GM04504 (cell line): ENCODE data around the gene SLC25A13.

Experiments
- DNase-seq: peaks from one replicate; pipeline ENCODE4 v3.0.0-alpha.2; 2012; ENCODE audit warnings: low read depth

Gene SLC25A13

DNA sequence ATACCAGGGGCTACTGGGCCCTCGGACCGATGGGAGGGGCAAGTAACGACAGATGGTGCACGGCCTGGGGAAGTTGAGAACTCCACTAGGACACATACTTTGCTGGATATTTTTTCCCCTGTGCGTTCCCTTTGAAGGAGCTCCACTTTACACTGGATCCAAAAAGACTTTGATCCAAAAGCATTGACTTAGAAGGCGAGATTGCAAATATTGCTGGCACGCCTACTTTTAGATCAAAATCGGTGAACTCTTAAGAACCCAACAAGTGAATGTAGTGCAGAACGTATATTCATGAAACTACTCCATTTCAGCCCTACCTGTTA is 436 bp upstream of the SLC25A13 start:
- no peak for DNase-seq

DNA sequence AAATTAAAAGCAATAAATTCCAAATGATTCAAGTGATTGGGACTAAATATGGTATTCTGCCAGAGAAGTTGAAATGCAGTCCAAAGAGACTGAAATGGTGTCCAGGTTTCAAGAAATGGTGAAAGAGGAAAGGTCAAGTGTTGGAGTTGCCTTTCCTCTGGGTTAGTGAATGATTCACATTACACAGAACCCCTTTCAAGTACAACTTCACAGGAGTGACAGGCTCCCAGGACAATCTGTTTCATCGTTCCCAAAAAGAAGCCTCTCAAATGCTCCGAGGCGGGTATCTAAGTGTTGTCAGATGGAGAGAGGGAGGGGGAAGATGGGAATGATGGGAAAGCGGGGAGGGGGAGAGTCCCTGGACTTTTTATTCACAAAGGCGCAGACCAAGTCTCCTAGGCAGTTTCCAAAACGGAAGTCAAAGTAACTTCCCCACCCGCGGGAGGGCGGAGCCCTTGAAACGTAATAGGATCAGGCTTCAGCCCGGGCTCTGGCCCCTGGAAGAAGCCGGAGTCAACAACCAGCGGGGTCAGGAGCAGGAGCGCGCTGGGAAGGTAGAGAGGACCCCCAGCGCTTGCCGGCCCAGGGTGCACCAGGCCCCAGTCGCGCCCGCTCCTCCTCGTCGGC is 754 bp downstream of the SLC25A13 start:
- peak; percentile 38 for DNase-seq

DNA sequence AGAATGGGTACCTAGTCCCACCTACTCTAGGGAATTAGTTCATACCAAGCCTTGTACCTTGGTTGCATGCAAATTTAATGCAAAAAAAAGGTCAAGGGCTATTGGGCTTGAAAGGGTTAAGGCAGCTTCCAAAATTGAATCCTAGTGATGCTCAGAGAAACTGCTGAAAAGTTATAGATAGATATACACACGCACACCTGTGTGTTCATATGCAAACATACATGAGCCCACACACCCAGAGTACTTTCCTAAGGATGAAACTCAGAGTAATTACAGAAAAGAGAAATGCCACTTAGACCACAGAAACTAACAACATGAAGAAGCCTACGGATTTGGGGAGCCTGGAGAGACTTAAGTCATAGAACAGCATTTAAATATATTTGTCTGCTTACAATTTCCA is 1.5 kb downstream of the SLC25A13 start:
- DNase-seq, result no peak

DNA sequence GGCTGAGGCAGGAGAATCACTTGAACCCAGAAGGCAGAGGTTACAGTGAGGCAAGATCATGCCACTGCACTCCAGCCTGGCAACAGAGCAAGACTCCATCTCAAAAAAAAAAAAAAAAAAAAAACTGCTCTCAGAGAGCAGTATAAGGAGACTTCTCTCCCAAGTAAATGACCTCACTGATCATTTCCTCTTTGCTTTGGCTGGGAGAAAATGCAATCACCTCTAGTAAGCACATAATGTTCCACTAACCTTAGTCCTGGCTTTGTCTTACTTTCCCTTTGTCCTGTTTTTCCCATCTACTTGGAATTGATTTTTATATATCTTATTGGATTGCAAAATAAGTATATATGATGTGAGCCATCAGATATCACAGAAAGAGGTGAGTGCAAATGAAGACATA is 2.5 kb downstream of the SLC25A13 start:
- no peak for DNase-seq

DNA sequence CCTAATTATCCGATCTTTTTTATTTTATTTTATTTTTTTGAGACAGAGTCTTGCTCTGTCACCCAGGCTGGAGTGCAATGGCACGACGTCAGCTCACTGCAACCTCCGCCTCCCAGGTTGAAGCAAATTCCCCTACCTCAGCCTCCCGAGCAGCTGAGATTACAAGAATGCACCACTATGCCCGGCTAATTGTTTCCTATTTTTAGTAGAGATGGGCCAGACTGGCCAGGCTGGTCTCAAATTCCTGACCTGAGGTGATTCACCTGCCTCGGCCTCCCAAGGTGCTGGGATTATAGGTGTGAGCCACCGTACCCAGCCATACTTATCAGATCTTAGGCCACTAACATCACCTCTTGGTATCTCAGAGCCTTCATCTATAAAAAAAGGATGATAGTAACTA is 4.9 kb downstream of the SLC25A13 start:
- no peak for DNase-seq

DNA sequence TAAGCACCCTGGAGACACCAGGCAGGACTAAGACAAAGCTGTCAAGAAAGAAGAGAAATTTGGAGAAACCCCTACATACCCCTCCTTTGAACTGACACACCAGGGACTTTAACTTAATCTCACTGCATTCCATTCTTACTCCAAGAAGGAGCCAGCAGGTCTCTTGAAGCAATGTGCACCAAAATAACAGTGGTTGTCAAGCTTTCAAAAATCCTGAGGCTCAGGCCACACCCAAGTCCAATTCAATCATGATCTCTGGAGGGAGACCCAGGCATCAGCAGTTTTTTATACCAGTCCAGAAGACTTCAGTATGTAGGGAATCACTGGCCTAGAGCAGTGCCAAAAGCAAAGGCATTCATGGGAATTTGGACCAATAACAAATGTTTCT is 6.8 kb downstream of the SLC25A13 start:
- DNase-seq, result no peak

DNA sequence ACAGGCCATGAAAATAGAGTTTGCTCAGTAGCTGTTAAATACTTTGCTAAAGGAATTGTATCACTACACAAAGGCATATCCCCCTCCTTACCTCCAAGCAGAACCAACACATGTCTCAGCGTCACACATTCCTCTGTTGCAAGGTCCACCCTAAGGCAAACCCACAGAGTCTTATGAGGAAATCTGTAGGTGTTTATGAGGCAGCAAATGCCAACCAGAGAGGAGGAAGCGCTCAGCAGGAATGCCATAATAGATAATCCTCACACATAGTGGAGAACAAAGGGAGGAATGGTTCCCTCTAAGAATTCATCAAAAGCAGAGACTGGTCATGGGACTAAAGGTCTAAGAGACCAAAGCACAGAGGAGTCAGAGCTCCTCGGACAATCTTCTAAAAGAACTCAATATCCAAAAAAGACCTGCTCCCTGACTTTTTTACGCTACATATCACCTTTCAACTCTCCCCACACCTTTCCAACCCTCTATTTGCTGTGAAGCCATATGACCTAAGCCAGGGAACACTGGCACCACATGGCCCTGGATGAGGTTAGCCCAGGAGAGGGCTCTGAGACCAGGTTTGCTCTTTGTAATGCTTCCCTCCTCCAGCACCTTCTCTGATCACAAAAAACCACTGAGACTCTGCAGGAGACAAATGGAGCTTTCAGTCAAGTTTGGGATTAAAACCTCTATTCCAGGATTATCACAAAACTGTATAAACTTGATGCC is 7.3 kb downstream of the SLC25A13 start:
- no peak for DNase-seq

DNA sequence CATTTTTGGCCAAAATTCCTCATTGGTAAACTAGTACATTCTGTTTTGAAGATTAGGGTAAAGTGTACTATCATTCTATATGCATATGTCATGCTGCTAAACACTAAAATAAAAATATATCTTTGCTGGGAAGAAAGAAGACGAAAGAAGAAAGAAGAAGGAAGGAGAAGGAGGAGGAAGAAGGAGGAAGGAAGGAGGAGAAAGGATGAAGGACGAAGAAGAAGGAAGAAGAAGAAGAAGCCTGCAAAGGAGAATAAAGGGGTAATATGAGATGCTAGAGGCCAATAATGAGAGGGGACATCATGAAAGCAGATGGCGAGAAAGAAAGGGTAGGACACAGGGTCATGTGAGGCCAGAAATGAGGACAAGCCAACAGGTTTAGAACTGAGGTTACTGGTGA is 8.0 kb downstream of the SLC25A13 start:
- no peak for DNase-seq

DNA sequence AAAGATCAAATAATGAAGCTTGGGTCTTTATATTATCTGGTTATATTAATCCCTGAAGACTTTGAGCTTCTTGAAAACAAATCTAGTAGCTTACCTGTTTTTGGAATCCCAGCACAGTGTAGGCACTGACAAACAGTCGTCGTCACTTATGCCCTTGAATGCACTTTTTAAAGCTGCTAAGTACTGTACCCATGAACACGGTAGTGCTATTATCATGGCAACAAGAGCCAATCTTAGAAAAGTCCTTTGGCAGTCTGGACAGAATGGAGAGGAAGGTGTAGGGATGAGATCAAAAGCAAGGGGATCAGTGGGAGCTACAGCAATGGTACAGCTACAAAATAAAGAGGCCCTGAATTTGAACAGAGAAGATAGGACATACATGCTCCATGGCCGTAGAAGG is 9.4 kb downstream of the SLC25A13 start:
- DNase-seq, result no peak

DNA sequence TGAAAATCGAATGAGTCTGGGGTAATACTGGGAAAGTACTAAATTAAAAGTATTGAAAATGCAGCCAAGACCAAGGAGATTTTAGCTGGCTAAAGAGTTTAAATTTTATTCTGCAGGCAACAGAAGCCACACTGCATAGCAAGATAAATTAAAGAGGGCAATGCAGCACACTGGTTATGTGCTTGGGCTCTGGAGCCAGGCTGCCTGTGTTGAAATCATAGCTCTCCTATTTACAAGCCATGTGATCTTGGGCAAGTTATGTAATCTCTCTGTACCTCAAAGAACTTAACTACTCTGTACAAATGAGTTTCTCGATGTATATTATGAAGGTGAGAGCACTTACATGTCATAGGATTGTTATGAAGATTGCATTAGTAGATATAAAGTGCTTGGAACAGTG is 9.9 kb downstream of the SLC25A13 start:
- DNase-seq, result no peak

DNA sequence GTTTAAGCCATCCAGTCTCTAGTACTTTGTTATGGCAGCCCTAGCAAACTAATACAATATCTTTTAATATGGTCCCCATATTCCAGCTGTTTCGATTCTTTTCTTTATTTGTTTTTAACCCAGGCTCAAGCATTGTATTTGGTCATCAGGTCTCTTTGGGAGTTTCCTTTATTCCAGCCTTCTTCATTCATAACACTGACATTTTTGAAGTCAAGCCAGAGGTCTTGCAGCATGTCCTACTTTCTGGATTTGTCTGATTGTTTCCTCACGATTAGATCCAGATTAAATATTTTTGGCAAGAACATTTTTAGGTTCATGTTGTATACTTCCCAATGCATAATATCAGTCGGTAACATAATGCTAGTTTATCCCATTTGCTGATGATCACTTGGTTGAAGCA is 11.8 kb downstream of the SLC25A13 start:
- DNase-seq, result no peak

DNA sequence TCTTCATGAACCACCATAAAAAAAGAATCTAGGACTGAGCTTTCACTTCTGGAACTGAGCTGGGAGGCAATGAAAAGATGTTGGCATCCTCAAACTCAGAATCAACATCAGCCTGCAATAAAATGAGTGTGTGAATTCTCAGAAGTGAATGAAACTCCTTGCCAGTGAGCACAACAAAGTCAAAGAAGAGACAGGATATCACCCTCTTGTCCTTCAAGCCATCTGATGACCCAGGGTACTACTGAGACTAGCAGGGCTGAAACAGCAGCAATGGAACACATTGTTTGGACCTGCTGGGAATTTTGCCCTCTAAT is 13.0 kb downstream of the SLC25A13 start:
- no peak for DNase-seq

DNA sequence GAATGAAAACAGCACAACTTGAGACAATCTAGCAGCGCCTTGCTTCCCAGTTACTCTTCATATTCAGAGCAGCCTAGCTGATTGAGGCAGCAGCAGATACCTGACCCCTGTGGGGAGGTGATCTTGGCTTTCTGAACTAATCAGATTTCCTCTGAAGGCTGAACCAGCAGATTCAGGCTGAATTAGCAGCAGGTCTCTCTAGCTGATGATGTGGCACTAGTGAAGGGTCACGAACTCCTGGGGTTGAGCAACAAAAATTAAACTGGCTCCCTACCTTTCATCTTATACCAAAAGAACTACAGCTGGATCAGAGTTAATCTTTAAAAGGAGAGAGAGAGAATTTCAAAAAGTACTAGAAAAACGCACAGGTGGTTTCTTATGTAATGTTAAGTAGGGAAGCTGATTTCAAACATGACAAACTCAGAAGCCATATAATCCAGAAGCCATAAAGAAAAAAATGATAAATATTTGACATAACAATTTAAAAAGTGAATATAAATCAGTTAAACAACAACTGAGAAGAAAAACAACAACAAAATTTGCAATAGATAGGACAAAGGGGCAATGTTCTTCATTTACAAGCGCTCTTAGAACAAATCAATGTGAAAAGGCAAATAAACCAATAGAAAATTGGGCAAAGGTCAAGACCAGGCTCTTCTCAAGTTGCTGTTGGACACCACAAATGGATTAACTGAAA is 13.5 kb downstream of the SLC25A13 start:
- no peak for DNase-seq

DNA sequence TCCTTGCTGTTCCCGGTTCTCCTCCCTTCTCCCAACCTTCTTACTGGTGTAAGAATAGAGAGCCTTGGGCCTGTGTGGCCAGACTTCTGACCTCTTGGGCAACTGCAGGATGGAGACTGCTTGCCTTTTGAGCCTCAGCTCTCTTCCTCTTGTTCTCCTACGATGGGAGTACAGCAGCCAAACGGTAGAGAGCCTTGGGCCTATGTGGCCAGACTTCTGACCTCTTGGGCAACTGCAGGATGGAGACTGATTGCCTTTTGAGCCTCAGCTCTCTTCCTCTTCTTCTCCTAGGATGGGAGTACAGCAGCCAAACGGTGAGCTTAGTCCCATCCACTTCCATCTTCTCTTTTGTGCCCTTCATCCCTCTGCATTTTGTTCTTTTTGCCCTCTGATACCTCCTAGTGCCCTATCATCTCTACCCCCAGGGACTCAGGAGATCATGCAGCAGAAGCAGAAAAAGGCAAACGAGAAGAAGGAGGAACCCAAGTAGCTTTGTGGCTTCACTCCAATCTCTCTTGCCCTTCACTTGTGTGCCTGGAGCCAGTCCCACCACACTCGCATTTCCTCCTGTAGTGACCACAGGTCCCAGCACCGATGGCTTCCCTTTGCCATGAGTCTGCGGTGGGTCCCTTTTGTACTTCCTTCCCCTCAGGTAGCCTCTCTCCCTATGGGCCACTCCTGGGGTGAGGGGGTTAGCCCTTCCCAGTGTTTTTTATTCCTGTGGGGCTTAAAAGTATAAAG is 15.3 kb downstream of the SLC25A13 start:
- DNase-seq, result no peak

DNA sequence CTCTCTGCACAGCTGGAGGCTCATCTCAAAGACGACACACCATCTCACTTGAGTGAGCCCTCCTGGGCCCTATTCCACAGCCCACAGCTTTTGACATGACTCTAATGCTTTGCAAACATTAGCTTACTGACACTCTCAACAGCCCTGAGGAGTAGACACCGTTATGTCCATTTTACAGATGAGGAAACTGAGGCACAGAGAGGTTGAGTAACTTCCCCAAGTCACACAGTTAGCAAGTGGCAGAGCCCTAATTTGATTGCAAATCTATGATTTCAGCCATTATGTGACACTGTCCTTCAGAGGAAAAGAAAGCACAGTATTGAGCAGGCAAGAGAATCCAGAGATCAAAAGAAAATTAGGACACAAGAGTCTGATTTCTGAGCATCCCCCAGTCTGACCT is 16.0 kb downstream of the SLC25A13 start:
- DNase-seq, result no peak

DNA sequence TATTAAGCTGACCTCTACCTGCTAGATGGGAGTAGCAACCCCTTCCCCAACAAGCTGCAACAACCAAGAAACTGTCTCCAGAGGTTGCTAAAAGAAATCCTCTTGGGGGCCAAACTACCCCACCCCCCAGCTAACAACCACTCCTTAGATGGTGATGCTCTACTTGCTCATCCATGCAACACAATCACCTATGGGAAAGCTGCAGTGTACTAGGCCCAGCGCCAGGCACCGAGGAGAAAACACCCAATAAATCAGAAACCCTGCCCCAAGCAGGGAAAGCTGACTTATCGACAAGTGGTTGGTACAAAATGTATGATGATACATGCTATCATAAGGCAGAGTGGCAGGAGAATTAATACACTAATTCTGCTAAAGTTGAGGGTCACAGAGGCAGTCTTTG is 17.3 kb downstream of the SLC25A13 start:
- DNase-seq, result no peak

DNA sequence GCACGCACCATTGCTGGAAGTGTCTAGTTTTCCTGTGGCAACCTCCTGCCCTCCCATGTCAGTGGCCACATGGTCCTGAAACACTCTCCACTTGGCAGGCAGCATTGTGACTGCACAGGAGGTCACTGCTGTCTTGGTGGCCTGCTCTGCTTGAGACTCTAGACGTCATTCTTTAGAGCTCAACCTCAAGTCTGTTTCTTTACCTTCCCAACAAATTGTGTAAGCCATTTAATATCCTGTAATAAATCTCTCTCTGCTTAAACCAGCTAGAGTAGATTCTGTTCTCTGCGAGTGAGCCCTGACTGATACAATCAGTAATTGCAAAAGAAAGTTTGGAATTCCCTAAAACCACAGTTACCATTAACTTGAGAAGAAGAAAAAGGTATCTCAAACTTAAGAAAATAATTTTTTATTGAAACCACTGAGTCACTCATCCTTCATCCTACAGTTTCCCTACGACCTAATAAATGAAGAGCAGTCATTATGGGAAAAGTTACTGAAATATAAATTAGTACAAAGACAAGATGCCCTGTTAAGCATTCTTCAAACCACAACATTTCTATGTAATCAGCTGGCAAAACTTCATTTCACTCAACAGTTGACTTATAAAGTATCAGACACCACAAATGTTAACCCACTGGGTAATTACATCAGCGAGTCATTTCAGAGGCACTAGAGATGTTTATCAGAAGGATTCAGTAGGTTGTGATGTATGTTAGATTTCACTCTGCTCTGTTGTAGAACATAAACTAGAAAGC is 18.0 kb downstream of the SLC25A13 start:
- peak; percentile 66 for DNase-seq

DNA sequence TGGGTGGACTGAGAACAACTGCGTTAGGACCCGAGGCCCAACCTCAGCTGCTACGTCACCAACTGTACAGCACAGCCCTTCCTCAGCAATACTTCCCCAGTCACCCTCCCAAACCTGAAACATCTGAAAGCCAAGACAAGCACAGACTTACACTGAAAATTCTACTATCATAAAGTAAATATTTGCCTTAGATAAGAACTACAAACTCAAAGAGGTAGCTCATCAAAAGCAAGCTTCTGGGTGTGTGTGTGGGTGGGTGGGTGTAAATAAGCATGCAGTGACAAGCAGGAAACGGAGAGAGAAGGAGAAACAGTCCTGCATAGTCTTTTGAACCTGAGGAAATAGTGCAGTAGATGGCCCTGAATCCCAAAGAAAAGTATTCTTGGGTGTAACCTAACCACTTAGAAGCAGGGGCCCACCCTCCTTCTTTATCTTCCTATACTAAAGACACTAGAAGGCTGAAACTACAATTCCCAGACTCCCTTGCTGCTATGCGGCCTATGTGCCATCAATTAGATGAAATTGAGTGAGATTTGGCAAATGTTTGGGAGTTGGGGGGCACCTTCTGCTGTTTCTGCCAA is 18.7 kb downstream of the SLC25A13 start:
- no peak for DNase-seq

DNA sequence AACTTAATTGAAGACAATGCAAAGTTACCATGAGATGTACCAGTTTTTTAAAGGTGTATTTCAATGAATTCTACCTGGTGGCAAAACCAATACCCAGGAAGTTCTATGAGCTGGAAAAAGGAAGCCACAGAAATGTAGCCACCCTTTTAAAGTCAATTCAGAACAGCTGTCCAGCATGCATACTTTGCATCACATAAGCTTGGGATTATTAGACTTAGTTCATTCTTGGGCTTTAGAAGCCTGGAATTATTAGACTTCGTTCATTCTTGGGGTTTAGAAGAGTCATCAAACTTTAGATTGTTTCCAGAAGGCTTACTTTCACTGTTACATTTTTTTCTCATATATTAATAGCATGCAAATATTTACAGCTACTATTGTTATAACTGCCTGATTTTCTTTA is 20.9 kb downstream of the SLC25A13 start:
- DNase-seq, result no peak

DNA sequence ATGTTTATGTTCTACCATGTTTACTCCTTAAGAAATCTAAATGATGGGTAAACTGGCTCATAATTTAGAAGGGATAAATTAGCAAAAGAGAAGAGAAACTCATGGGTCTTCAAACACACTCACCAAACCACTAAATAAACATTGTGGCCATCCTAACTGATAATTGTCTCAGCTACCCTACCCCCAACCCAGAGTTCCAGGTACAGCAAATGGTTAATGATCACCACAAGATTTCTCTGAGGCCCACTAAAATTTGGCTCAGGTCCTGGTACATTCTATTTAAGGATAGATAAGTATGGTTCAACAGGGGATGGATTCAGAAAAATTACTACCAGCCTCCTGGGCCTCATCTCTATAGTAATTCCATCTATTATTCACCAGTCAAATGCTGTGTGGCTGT is 21.4 kb downstream of the SLC25A13 start:
- DNase-seq, result no peak

DNA sequence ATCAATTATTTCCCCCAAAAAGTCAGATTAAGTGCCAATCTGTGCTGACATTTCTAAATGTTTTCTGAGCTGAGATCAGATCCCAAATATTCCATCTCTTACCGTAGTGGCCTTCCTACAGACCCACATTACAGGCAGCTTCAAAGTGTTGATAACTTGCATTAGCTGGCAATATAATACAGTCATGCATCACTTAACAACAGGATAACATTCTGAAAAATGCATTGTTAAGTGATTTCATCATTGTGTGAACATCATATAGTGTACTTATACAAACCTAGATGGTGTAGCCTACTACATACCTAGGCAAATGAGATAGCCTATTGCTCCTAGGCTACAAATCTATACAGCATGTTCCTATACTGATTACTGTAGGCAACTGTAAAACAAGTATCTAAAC is 22.4 kb downstream of the SLC25A13 start:
- DNase-seq, result no peak

DNA sequence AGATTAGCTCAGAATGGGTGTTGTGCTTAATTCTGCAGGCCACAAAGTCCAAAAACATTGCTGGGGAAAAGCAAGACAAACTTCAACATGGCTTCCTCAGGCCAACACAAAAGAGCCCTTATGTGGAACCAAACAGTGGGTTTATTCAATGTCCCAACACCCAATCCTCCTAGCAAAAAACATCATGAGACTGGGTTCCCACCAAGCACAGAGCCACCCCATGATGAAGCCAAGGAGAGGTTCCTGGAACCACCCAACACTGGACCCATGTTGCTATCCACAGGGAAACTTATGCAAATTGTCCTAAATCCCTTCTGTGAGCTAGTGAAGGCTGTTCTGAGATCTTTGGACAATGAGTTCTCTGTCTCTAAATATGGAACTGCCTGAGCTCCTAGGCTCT is 24.0 kb downstream of the SLC25A13 start:
- DNase-seq, result no peak
